ENCODE results near the gene SRGAP3.

- TF ChIP-seq USF1 (IDR thresholded peaks at IDR 0.05) (no peak), RAD21 (IDR thresholded peaks at IDR 0.05; ENCODE audit: low read depth) (no peak)
Observed at GRCh38 chr3:9169956-9170850, 79.2 kb downstream of the SRGAP3 start.
